Stimulated activated CD8-positive, alpha-beta memory T cell treated with anti-CD3 and anti-CD28 coated beads, Interleukin-2, amount 100 ng/mL, for 48 hours (primary cell): Measurements from ENCODE around the gene HIPK2.
"Not testable (repeated sequence)": the region's sequence is repeated elsewhere in the genome, so short reads cannot be mapped to it uniquely, and the experiment has no call there.

Experiments used
- DNase-seq, 2 donors: peaks; one replicate each; pipeline ENCODE4 v3.0.0-alpha.2; 2020; ENCODE audit warnings: low read depth in 2 of 2

HIPK2 gene

GRCh38 chr7:139568346-139568675 is 209.5 kb downstream of the HIPK2 start:
- DNase-seq = no peak

- no peak for DNase-seq
Measured at GRCh38 chr7:139567647-139568345, 210.0 kb downstream of the HIPK2 start.

GRCh38 chr7:139566736-139567646 is 210.8 kb downstream of the HIPK2 start:
- no peak for DNase-seq

GRCh38 chr7:139566075-139566474 is 211.7 kb downstream of the HIPK2 start:
- no peak for DNase-seq

- no peak for DNase-seq
Measured at GRCh38 chr7:139563856-139564255, 213.9 kb downstream of the HIPK2 start.

GRCh38 chr7:139562961-139563565 is 214.7 kb downstream of the HIPK2 start:
- DNase-seq = no peak

- DNase-seq = no peak
Measured at GRCh38 chr7:139562491-139562890, 215.3 kb downstream of the HIPK2 start.

GRCh38 chr7:139560678-139561077 is 217.1 kb downstream of the HIPK2 start:
- no peak for DNase-seq

- DNase-seq = no peak
Measured at GRCh38 chr7:139560199-139560598, 217.6 kb downstream of the HIPK2 start.

- no peak for DNase-seq
Measured at GRCh38 chr7:139559364-139560105, 218.3 kb downstream of the HIPK2 start.

- no peak for DNase-seq
Measured at GRCh38 chr7:139557857-139558581, 219.8 kb downstream of the HIPK2 start.

GRCh38 chr7:139553991-139554700 is 223.7 kb downstream of the HIPK2 start:
- DNase-seq = not testable (repeated sequence)

GRCh38 chr7:139548302-139549028 is 229.3 kb downstream of the HIPK2 start:
- DNase-seq = no peak

- DNase-seq = no peak
Measured at GRCh38 chr7:139544645-139545044, 233.2 kb downstream of the HIPK2 start.

- no peak for DNase-seq
Measured at GRCh38 chr7:139543801-139544603, 233.8 kb downstream of the HIPK2 start.

GRCh38 chr7:139542308-139543151 is 235.3 kb downstream of the HIPK2 start:
- no peak for DNase-seq

GRCh38 chr7:139541600-139542307 is 236.0 kb downstream of the HIPK2 start:
- no peak for DNase-seq

GRCh38 chr7:139540203-139540602 is 237.6 kb downstream of the HIPK2 start:
- no peak for DNase-seq
